ENCODE results near the gene CFAP74.

GRCh38 chr1:1969953-1970716 lies 33.5 kb downstream of the CFAP74 start:
- TF ChIP-seq CTCF (conservative IDR thresholded peaks at IDR 0.05; ENCODE audit: low read length) (no peak), EZH2phosphoT487 (IDR thresholded peaks at IDR 0.05; ENCODE audit: borderline replicate concordance) (no peak)
